ENCODE measurements around the gene NUP107. TPM values are rescaled to one million over a fixed set of nuclear protein-coding genes. Genes with fewer than 3 reads are reported as not detected.

The NUP107 gene
- total and polyA plus RNA-seq, 2 experiments from 2014 or later, result 23.0 to 40.1 TPM

GRCh38 chr12:68786929-68787328, 100.2 kb downstream of the NUP107 start:
- no peaks in the 10 kb centered on the region for H3K9me3 ChIP-seq (ENCODE audit: low read depth)
- 80% methylated on average over 2 of the region's 2 CpGs for WGBS (ENCODE audit: low lambda C conversion rate, missing lambda C conversion rate)
- no peak overlapping the region for H2AFZ ChIP-seq
- no peak overlapping the region for H3K4me3 ChIP-seq
- no peak overlapping the region for H3K4me2 ChIP-seq
- peak overlapping the region; percentile 64 for H3K27ac ChIP-seq
- DNase-seq (ENCODE audit: low spot score), result no peak
- peaks cover 2% of the 10 kb centered on the region for H3K4me1 ChIP-seq (ENCODE audit: insufficient read depth)
- no peaks in the 10 kb centered on the region for H3K79me2 ChIP-seq
- H3K9me2 ChIP-seq (replicated peaks; ENCODE audit: insufficient read depth), result no peaks in the 10 kb centered on the region
- no peaks in the 10 kb centered on the region for H3K36me3 ChIP-seq (replicated peaks; ENCODE audit: insufficient read depth, low read depth)
- H4K20me1 ChIP-seq (ENCODE audit: insufficient read depth, poor library complexity, severe bottlenecking), result no peaks in the 10 kb centered on the region
- H3K27me3 ChIP-seq, result no peaks in the 10 kb centered on the region
- no peak for TF ChIP-seq EZH2phosphoT487 (IDR thresholded peaks at IDR 0.05; ENCODE audit: low read depth, severe bottlenecking, unreplicated experiment)
- TF ChIP-seq, protein P1, sequence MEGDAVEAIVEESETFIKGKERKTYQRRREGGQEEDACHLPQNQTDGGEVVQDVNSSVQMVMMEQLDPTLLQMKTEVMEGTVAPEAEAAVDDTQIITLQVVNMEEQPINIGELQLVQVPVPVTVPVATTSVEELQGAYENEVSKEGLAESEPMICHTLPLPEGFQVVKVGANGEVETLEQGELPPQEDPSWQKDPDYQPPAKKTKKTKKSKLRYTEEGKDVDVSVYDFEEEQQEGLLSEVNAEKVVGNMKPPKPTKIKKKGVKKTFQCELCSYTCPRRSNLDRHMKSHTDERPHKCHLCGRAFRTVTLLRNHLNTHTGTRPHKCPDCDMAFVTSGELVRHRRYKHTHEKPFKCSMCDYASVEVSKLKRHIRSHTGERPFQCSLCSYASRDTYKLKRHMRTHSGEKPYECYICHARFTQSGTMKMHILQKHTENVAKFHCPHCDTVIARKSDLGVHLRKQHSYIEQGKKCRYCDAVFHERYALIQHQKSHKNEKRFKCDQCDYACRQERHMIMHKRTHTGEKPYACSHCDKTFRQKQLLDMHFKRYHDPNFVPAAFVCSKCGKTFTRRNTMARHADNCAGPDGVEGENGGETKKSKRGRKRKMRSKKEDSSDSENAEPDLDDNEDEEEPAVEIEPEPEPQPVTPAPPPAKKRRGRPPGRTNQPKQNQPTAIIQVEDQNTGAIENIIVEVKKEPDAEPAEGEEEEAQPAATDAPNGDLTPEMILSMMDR (IDR thresholded peaks at IDR 0.05; ENCODE audit: poor library complexity), result peak; percentile 26

DNA sequence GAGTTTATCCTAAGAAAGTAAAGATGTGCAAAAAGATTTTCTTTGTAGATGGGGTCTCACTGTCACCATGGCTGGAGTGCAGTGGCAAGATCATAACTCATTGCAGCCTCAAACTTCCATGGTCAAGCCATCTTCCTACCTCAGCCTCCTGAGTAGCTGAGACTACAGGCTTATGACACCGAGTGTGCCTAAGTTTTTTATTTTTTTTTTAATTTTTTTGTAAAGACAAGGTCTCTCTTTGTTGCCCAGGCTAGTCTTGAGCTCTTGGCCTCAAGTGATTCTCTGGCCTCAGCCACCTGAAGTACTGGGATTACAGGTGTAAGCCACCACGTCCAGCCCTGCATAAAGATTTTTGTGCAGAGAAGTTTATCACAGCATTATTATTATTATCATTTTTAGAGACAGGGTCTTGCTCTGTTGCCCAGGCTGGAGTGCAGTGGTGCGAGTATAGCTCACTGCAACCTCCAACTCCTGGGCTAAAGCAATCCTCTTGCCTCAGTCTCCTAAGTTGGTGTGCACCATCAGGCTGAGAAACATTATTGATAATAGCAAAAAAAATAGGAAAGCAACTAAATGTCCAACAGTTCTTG, 101.9 kb downstream of the NUP107 start:
- WGBS (ENCODE audit: low lambda C conversion rate, missing lambda C conversion rate), result 99% methylated on average over 3 of the region's 3 CpGs
- H3K79me2 ChIP-seq, result no peaks in the 10 kb centered on the region
- no peak overlapping the region for H3K4me2 ChIP-seq
- H2AFZ ChIP-seq, result no peak overlapping the region
- peak overlapping the region; percentile 64 for H3K27ac ChIP-seq
- H3K9me3 ChIP-seq (ENCODE audit: low read depth), result no peaks in the 10 kb centered on the region
- no peaks in the 10 kb centered on the region for H3K9me2 ChIP-seq (replicated peaks; ENCODE audit: insufficient read depth)
- DNase-seq (ENCODE audit: low spot score), result no peak
- TF ChIP-seq, protein P1 (IDR thresholded peaks at IDR 0.05; ENCODE audit: poor library complexity), result no peak
- no peak for TF ChIP-seq EZH2 (IDR thresholded peaks at IDR 0.05; ENCODE audit: borderline replicate concordance)
- TF ChIP-seq EZH2phosphoT487 (IDR thresholded peaks at IDR 0.05; ENCODE audit: low read depth, severe bottlenecking, unreplicated experiment), result no peak
- no peak overlapping the region for H3K4me3 ChIP-seq
- no peaks in the 10 kb centered on the region for H3K27me3 ChIP-seq
- H3K4me1 ChIP-seq (ENCODE audit: insufficient read depth), result peaks cover 2% of the 10 kb centered on the region
- H4K20me1 ChIP-seq (ENCODE audit: insufficient read depth, poor library complexity, severe bottlenecking), result no peaks in the 10 kb centered on the region
- H3K36me3 ChIP-seq (replicated peaks; ENCODE audit: insufficient read depth, low read depth), result no peaks in the 10 kb centered on the region

GRCh38 chr12:68789144-68789878, 102.5 kb downstream of the NUP107 start:
- no peak overlapping the region for H2AFZ ChIP-seq
- peak overlapping the region; percentile 35 for H3K27ac ChIP-seq
- WGBS (ENCODE audit: low lambda C conversion rate, missing lambda C conversion rate), result 83% methylated on average over 14 of the region's 14 CpGs
- no peaks in the 10 kb centered on the region for H3K36me3 ChIP-seq (replicated peaks; ENCODE audit: insufficient read depth, low read depth)
- H3K4me1 ChIP-seq (ENCODE audit: insufficient read depth), result peaks cover 2% of the 10 kb centered on the region
- no peak overlapping the region for H3K4me3 ChIP-seq
- H3K9me3 ChIP-seq (ENCODE audit: low read depth), result no peaks in the 10 kb centered on the region
- H4K20me1 ChIP-seq (ENCODE audit: insufficient read depth, poor library complexity, severe bottlenecking), result no peaks in the 10 kb centered on the region
- no peak for TF ChIP-seq EZH2phosphoT487 (IDR thresholded peaks at IDR 0.05; ENCODE audit: low read depth, severe bottlenecking, unreplicated experiment)
- no peak for TF ChIP-seq EZH2 (IDR thresholded peaks at IDR 0.05; ENCODE audit: borderline replicate concordance)
- TF ChIP-seq, protein P1 (IDR thresholded peaks at IDR 0.05; ENCODE audit: poor library complexity), result no peak
- no peaks in the 10 kb centered on the region for H3K27me3 ChIP-seq
- no peaks in the 10 kb centered on the region for H3K9me2 ChIP-seq (replicated peaks; ENCODE audit: insufficient read depth)
- H3K79me2 ChIP-seq, result no peaks in the 10 kb centered on the region
- peak; percentile 37 for DNase-seq (ENCODE audit: low spot score)
- peak overlapping the region; percentile 41 for H3K4me2 ChIP-seq
